Kidney (tissue), 14 donors: ENCODE measurements around the gene SLX9. TPM values are rescaled to one million over a fixed set of nuclear protein-coding genes. Genes with fewer than 3 reads are reported as not detected.

Experiments used
- DNase-seq, 5 donors: peaks; one replicate each; pipeline ENCODE4 v3.0.0-alpha.2; 2013 to 2020
- FAIRE-seq: peaks from 2 replicates; lab custom pipeline; 2012; peaks lifted over from hg19 to GRCh38; lab: Jason Lieb, UNC
- H3K27ac ChIP-seq, 2 donors: one replicate each; pipeline ENCODE4 v1.7.0; 2013; ENCODE audit warnings: low read depth in 2 of 2, low read length in 2 of 2, inconsistent platforms in 1 of 2
- H3K27me3 ChIP-seq: one replicate; pipeline ENCODE4 v1.7.1; 2013; ENCODE audit warnings: low read length, inconsistent platforms; ENCODE audit not compliant: control insufficient read depth, insufficient read depth
- H3K36me3 ChIP-seq, 3 donors: one replicate each; pipeline versions ENCODE4 v1.7.0 to v1.7.1; 2013; ENCODE audit warnings: low read length in 3 of 3, control low read depth in 1 of 3, inconsistent platforms in 1 of 3; ENCODE audit not compliant: insufficient read depth in 3 of 3, control insufficient read depth in 2 of 3
- H3K4me1 ChIP-seq, 3 donors: one replicate each; pipeline versions ENCODE4 v1.7.0 to v1.7.1; 2013; ENCODE audit warnings: low read length in 3 of 3, inconsistent platforms in 1 of 3, low read depth in 1 of 3; ENCODE audit not compliant: control insufficient read depth in 2 of 3, insufficient read depth in 2 of 3
- H3K4me3 ChIP-seq, 3 donors: one replicate each; pipeline versions ENCODE4 v1.7.0 to v1.8.1; 2013; ENCODE audit warnings: low read length in 3 of 3, control low read depth in 1 of 3, inconsistent platforms in 1 of 3
- H3K9ac ChIP-seq, 3 donors: one replicate each; pipeline versions ENCODE4 v1.7.0 to v1.7.1; 2013; ENCODE audit warnings: low read length in 3 of 3, control low read depth in 1 of 3, inconsistent platforms in 1 of 3
- H3K9me3 ChIP-seq, 3 donors: one replicate each; pipeline versions ENCODE4 v1.7.0 to v1.7.1; 2013; ENCODE audit warnings: low read length in 3 of 3, control low read depth in 1 of 3, inconsistent platforms in 1 of 3; ENCODE audit not compliant: control insufficient read depth in 2 of 3, insufficient read depth in 1 of 3
- intact Hi-C: fragments of 100-400 bp; cut with DNase I; formaldehyde crosslinking; loops from one replicate; pipeline ENCODE4 v1.11.1; 2022
- polyA plus RNA-seq: library from polyadenylated mRNA; stranded (reverse); fragments of 350-450 nt; fragmentation: Illumina TruSeq; extraction: RNeasy Lipid Tissue Mini Kit (QIAGEN cat#74804); gene quantifications from one replicate; pipeline ENCODE4 v1.2.3, GENCODE V29; 2014; ENCODE audit warnings: low read depth, low replicate concordance; ENCODE audit not compliant: insufficient read depth
- total RNA-seq: library from RNA; stranded (reverse); fragmentation: NEBNext Ultra II Directional; extraction: Animal tissue kit (Norgen Biotek cat#: 25700); gene quantifications from one replicate; pipeline ENCODE4 v1.2.1, GENCODE V29; 2021
- TF ChIP-seq, protein P1 (sequence below): IDR thresholded peaks from 3 replicates; pipeline ENCODE4 v1.5.1; 2012; ENCODE audit warnings: mild to moderate bottlenecking, moderate library complexity, borderline replicate concordance; ENCODE audit not compliant: insufficient read depth; ENCODE audit errors: extremely low read depth
- donor health status: control.
- donor health status: control.
- donor health status: control.
- donor health status: control.
- donor health status: control.
- donor health status: DM: yes; HTN: yes; CAD: no.
- donor health status: Normal renal cell carcinoma (clear cell type).

Gene SLX9
- total and polyA plus RNA-seq, 2 donors from 2014 or later, result 27.1 to 35.1 TPM

GRCh38 chr21:44999972-45000636, 60.3 kb downstream of the SLX9 start:
- no peak overlapping the region for H3K9ac ChIP-seq
- H3K36me3 ChIP-seq, result no peaks in the 10 kb centered on the region
- intact Hi-C loops, result no loop called here
- H3K27me3 ChIP-seq, result no peaks in the 10 kb centered on the region
- no peak overlapping the region for H3K4me3 ChIP-seq
- H3K9me3 ChIP-seq, result no peaks in the 10 kb centered on the region
- H3K27ac ChIP-seq, result peak overlapping the region in 1 of 2 donors; percentile 37
- peak in 2 of 5 donors; percentile 38 to 74 for DNase-seq
- TF ChIP-seq, protein P1, sequence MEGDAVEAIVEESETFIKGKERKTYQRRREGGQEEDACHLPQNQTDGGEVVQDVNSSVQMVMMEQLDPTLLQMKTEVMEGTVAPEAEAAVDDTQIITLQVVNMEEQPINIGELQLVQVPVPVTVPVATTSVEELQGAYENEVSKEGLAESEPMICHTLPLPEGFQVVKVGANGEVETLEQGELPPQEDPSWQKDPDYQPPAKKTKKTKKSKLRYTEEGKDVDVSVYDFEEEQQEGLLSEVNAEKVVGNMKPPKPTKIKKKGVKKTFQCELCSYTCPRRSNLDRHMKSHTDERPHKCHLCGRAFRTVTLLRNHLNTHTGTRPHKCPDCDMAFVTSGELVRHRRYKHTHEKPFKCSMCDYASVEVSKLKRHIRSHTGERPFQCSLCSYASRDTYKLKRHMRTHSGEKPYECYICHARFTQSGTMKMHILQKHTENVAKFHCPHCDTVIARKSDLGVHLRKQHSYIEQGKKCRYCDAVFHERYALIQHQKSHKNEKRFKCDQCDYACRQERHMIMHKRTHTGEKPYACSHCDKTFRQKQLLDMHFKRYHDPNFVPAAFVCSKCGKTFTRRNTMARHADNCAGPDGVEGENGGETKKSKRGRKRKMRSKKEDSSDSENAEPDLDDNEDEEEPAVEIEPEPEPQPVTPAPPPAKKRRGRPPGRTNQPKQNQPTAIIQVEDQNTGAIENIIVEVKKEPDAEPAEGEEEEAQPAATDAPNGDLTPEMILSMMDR, result no peak
- no peaks in the 10 kb centered on the region for H3K4me1 ChIP-seq
- FAIRE-seq, result no peak

GRCh38 chr21:45000637-45001133, 60.9 kb downstream of the SLX9 start:
- FAIRE-seq (no peak), DNase-seq (peak in 1 of 5 donors; percentile 43)
- H3K27me3 ChIP-seq, result no peaks in the 10 kb centered on the region
- peaks cover 0 to 1% (median 0%) of the 10 kb centered on the region in 3 donors for H3K9me3 ChIP-seq
- intact Hi-C loops, result no loop called here
- H3K4me3 ChIP-seq, result no peak overlapping the region
- H3K36me3 ChIP-seq, result no peaks in the 10 kb centered on the region
- H3K4me1 ChIP-seq, result no peaks in the 10 kb centered on the region
- TF ChIP-seq, protein P1, result no peak
- no peak overlapping the region for H3K9ac ChIP-seq
- peak overlapping the region; percentile 4 to 37 for H3K27ac ChIP-seq

- H3K27me3 ChIP-seq, result no peaks in the 10 kb centered on the region
- no peak for FAIRE-seq
- H3K9ac ChIP-seq, result no peak overlapping the region
- H3K36me3 ChIP-seq, result no peaks in the 10 kb centered on the region
- no peaks in the 10 kb centered on the region for H3K4me1 ChIP-seq
- DNase-seq, result peak in 2 of 5 donors; percentile 47 to 85
- intact Hi-C loops, result no loop called here
- peaks cover 0 to 4% (median 0%) of the 10 kb centered on the region in 3 donors for H3K9me3 ChIP-seq
- TF ChIP-seq, protein P1, result no peak
- H3K27ac ChIP-seq, result peak overlapping the region; percentile 4 to 37
- no peak overlapping the region for H3K4me3 ChIP-seq
Observed at GRCh38 chr21:45001134-45002095, 61.6 kb downstream of the SLX9 start.
